Measurements from ENCODE around the gene CCDC184. TPM values are rescaled to one million over a fixed set of nuclear protein-coding genes. Genes with fewer than 3 reads are reported as not detected.

The CCDC184 gene
- polyA plus RNA-seq (2011; rRNA removed) (0.38 and 0.45 TPM in 2 replicates), polyA minus RNA-seq (2011; rRNA and poly(A)+ RNA removed) (0.10 and 0.43 TPM in 2 replicates)

DNA sequence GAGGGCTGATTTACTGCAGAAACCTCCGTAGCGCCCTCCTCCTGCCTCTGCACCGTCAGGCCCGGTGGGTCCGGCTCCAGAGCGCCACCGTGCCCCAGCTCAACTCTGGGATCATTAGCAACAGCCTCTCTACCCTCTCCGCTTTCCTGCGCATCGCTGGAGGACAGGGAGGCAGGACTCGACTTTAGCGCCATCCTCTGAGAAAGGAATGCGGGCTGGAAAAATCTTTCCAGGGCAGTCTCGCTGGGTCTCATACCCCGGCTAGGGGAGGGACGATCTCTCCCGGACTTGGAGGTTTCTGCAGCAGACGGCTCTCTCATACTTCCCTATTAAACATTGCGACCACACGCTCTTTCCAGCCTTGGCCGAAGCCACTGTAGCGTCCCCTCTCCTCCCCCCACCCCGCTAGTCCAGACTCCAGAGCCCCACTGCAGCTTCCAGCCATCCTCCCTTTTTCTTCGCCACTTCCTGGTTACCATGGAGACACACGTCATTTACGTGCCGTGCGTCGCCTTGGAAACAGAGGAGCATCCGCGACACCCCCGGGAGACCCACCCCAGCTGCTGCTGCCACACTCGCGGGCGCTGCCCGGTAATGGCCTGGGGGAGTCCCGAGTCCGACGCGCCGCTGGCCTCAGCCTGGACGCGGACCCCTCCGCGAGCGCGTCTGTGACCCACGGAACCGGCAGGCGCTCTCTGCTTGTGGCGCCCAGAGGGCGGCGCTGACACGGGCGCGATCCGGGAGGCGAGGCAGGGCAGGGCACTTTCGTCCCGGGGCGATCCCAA, at the start of gene CCDC184:
CCDC184 (plus strand) TSS at position 554 of the 785 bp plus-strand sequence. CDS start 479 bp downstream, outside the sequence.
- Histone ChIP-seq H3K4me3 (ENCODE audit: low read depth, low read length) (peak within 1 kb of the TSS; percentile 56), H3K27me3 (ENCODE audit: control insufficient read depth, insufficient read depth, low read length) (peaks cover 37% of the 10 kb centered on the region), H3K36me3 (ENCODE audit: control insufficient read depth, insufficient read depth, low read length) (no peaks in the 10 kb centered on the region)
- TF ChIP-seq, protein P1, sequence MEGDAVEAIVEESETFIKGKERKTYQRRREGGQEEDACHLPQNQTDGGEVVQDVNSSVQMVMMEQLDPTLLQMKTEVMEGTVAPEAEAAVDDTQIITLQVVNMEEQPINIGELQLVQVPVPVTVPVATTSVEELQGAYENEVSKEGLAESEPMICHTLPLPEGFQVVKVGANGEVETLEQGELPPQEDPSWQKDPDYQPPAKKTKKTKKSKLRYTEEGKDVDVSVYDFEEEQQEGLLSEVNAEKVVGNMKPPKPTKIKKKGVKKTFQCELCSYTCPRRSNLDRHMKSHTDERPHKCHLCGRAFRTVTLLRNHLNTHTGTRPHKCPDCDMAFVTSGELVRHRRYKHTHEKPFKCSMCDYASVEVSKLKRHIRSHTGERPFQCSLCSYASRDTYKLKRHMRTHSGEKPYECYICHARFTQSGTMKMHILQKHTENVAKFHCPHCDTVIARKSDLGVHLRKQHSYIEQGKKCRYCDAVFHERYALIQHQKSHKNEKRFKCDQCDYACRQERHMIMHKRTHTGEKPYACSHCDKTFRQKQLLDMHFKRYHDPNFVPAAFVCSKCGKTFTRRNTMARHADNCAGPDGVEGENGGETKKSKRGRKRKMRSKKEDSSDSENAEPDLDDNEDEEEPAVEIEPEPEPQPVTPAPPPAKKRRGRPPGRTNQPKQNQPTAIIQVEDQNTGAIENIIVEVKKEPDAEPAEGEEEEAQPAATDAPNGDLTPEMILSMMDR (IDR thresholded peaks at IDR 0.05; ENCODE audit: insufficient read depth, low read depth, low read length): peak; percentile 60
- CTCF ChIA-PET: interaction anchor here (0.6 to 1.6 kb wide), 10 partner anchors 9 to 609 kb away, joined by 3 to 9 read pairs (median 4); partner anchors contain the start of gene ASB8
- no peak for DNase-seq (ENCODE audit: low read depth)
- POLR2A ChIA-PET: no interaction called here

DNA sequence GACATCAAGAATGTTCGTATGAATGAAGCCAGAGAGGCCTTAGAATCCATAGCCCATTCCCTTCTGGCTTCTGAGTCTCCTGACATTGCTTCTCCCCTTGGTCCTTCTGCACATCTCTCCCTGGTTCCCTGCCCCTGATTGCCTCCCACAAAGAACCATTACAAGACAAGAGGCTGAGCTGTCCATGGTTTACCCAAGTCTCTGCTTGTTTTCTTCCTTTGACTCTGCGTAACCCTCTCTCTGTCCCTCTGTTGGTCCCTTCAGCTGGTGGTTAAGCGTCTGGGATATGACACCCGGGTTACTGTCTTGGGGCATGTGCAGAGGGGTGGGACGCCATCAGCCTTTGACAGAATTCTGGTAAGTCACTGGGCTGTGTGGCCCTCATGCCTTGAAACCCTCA, 48.4 kb upstream of the CCDC184 start:
- no peak for DNase-seq (ENCODE audit: low read depth)
- ChIA-PET CTCF (no interaction called here), POLR2A (no interaction called here)
- H3K4me3 ChIP-seq (ENCODE audit: low read depth, low read length): no peak overlapping the region
- H3K36me3 ChIP-seq (ENCODE audit: control insufficient read depth, insufficient read depth, low read length): peaks cover 29% of the 10 kb centered on the region
- H3K27me3 ChIP-seq (ENCODE audit: control insufficient read depth, insufficient read depth, low read length): no peaks in the 10 kb centered on the region
- TF ChIP-seq, protein P1 (IDR thresholded peaks at IDR 0.05; ENCODE audit: insufficient read depth, low read depth, low read length): no peak

DNA sequence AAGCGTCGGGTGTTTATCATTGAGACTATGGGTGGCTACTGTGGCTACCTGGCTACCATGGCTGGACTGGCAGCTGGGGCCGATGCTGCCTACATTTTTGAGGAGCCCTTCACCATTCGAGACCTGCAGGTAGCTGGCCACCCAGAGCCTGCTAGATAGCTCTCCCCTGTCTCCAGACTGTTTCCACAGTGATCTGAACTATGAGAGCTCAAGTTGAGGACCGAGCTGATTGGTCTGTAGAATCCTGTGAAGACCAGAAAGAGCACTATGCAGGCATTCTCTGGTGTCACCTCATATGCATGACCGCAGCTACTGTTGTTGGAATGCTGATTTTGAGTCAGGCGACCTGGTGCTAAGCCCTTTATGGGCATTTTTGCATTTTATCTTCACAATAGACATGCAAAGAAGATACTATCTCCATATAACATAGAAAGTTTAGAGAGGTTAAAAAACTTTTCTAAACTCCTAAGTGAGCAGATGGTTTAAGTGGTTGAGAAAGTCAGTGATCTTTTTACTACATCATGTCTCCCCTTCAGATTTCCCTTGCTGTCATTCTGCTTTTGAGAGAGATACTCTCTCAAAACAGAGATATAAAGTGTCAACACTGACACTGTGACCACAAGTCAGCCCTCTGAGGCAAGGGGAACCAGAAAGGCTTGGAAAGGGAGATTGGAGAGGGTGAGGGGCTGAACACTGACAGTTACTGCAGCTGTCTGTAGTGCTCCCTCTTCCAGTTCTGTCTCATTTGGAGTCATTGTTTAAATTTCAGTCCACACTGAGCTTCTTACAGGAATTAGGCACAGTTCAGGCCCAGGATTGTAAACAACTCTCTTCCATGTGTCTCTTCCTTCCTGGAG, 40.4 kb upstream of the CCDC184 start:
- no peak for DNase-seq (ENCODE audit: low read depth)
- CTCF ChIA-PET: interaction anchor here (1.0 kb wide), 1 partner anchor 132 kb away, joined by 3 read pairs; no protein-coding TSS in a partner anchor
- TF ChIP-seq, protein P1 (IDR thresholded peaks at IDR 0.05; ENCODE audit: insufficient read depth, low read depth, low read length): no peak
- Histone ChIP-seq H3K4me3 (ENCODE audit: low read depth, low read length) (no peak overlapping the region), H3K36me3 (ENCODE audit: control insufficient read depth, insufficient read depth, low read length) (peaks cover 29% of the 10 kb centered on the region), H3K27me3 (ENCODE audit: control insufficient read depth, insufficient read depth, low read length) (no peaks in the 10 kb centered on the region)
- POLR2A ChIA-PET: no interaction called here

DNA sequence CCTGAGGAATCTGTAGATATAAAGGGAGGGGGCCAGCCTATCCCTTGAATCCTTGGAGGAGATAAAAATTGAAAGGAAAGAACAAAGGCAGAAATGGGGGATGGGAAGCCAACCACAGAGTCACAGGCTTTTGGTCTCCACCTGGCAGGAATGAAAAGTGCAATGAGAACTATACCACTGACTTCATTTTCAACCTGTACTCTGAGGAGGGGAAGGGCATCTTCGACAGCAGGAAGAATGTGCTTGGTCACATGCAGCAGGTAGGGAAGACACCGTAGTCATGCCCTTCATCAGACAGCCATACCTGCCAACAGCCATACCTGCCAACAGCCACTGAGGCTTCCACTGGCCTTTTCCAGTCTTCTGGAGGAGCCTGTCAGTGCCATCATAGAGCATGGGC, 39.5 kb upstream of the CCDC184 start:
- DNase-seq (ENCODE audit: low read depth): no peak
- peaks cover 28% of the 10 kb centered on the region for H3K36me3 ChIP-seq (ENCODE audit: control insufficient read depth, insufficient read depth, low read length)
- POLR2A ChIA-PET: no interaction called here

More for the DNA sequence above, 39.5 kb upstream of the CCDC184 start:
- CTCF ChIA-PET: interaction anchor here (1.0 kb wide), 1 partner anchor 133 kb away, joined by 3 read pairs; no protein-coding TSS in a partner anchor
- H3K27me3 ChIP-seq (ENCODE audit: control insufficient read depth, insufficient read depth, low read length): no peaks in the 10 kb centered on the region
- H3K4me3 ChIP-seq (ENCODE audit: low read depth, low read length): no peak overlapping the region
- TF ChIP-seq, protein P1 (IDR thresholded peaks at IDR 0.05; ENCODE audit: insufficient read depth, low read depth, low read length): no peak

All from BJ (cell line).